D721Med (cell line): ENCODE results near the gene PTPRT.

Experiments used
- DNase-seq: peaks from one replicate; pipeline ENCODE4 v3.0.0; 2011; ENCODE audit warnings: low spot score; ENCODE audit not compliant: insufficient read length
- FAIRE-seq: peaks from 2 replicates; lab custom pipeline; 2011; peaks lifted over from hg19 to GRCh38; lab: Jason Lieb, UNC
- CTCF ChIP-seq: IDR thresholded peaks from 2 replicates; pipeline ENCODE4 v1.5.1; 2012; ENCODE audit warnings: mild to moderate bottlenecking, control low read depth; ENCODE audit not compliant: insufficient read depth; ENCODE audit errors: missing control alignments

The PTPRT gene

GRCh38 chr20:42346189-42347170 lies 843.2 kb downstream of the PTPRT start:
- TF ChIP-seq CTCF, result no peak
- FAIRE-seq, result no peak

DNA sequence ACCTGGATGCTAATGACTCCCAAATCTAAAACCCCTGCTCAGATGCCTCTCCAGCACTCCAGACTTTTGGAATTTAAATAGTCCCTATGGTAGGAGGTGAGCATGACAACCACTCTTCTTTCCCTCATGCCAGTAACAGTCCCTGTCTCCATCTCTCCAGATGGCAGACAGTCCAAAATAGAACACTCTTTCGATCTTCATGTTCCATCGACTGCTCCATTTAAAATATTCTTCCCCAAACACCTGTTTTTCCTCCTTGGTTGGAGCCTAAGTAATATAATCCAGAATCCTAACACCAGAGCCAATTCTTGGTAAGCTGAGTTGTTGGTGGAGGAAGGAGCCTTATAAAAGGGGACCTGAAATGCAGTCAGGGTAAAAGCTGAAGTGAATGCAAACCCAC lies 848.1 kb downstream of the PTPRT start:
- no peak for DNase-seq
- FAIRE-seq, result no peak

More at GRCh38 chr20:42346189-42347170, 843.2 kb downstream of the PTPRT start:
- DNase-seq, result no peak

DNA sequence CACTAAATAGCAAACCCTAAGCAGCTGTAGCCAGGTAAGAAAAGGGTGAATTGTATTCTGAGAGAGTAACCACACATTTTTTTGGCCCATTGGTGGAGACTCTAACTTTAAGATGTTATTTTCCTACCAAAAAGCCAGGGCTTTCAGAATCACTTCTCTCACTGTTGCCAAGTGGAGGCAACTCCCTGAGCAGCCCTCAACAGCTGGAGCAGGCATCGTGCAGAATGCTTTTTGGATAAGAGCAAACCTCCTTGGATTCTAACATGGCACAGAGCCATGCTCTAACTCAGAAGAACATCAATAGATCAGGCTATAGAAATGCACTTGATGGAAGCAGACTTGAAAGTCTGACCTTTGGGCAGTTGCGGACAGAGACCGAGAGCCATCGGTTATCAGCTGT lies 849.3 kb downstream of the PTPRT start:
- FAIRE-seq (no peak), DNase-seq (no peak)
- TF ChIP-seq CTCF, result no peak

More for the DNA sequence above, 848.1 kb downstream of the PTPRT start:
- TF ChIP-seq CTCF, result no peak

- no peak for DNase-seq
- no peak for FAIRE-seq
- no peak for TF ChIP-seq CTCF
Observed at GRCh38 chr20:42338294-42339201, 851.2 kb downstream of the PTPRT start.

GRCh38 chr20:42336576-42336975 lies 853.1 kb downstream of the PTPRT start:
- TF ChIP-seq CTCF, result no peak
- DNase-seq (no peak), FAIRE-seq (no peak)

- no peak for TF ChIP-seq CTCF
- no peak for DNase-seq
- no peak for FAIRE-seq
Observed at GRCh38 chr20:42319252-42320013, 870.3 kb downstream of the PTPRT start.
